NB4 (cell line): ENCODE measurements around the gene NOC2L.

Source experiments
- CTCF ChIP-seq: IDR thresholded peaks from one replicate; pipeline ENCODE4 v1.5.1; 2012; ENCODE audit warnings: low read depth, low read length
- POLR2A ChIP-seq: IDR thresholded peaks from 2 replicates; pipeline ENCODE4 v1.6.1; 2011; ENCODE audit warnings: mild to moderate bottlenecking; ENCODE audit not compliant: insufficient read length; ENCODE audit errors: extremely low read depth
- TF ChIP-seq, protein P1 (sequence below): IDR thresholded peaks from 2 replicates; pipeline ENCODE4 v1.6.1; 2011; ENCODE audit warnings: low read depth, low read length

DNA sequence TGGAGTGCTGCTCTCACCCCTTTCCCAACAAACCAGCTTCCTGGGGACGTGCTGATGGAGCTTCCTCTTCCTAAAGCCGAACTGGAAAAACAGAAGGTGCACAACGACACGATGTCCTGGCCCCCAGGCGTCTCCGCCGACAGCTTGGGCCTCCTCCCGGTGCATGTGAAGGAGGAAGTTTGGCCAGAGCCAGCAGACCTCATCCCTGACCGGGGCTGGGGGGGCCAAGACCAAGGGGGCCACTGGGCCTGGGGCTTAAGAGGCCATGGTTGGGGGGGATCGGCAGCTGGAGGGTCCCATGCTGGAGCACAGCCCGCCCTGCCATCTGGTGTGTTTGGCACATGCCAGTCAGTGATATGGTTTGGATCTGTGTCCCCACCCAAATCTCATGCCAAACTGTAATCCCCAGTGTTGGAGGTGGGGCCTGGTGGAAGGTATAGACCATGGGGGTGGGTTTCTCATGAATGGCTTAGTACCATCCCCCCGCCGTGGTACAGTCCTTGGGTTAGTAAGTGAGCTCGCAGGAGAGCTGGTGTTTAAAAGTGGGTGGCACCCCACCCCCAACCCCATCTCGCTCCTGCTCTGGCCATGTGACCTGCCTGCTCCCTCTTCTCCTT is 34.4 kb upstream of the NOC2L start:
- TF ChIP-seq CTCF (no peak), POLR2A (no peak)
- TF ChIP-seq, protein P1, sequence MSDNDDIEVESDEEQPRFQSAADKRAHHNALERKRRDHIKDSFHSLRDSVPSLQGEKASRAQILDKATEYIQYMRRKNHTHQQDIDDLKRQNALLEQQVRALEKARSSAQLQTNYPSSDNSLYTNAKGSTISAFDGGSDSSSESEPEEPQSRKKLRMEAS, result no peak
